Transverse colon (tissue), 4 donors: ENCODE data around the gene P3H4.

ENCODE experiments used
- CTCF ChIP-seq, 5 experiments: fragments of 200-600 bp in 3 of 5; fragments of 450-650 bp in 2 of 5; sonication (generic) in 3 of 5; IDR thresholded peaks; 1 replicate in 2 of 5; 2 replicates in 3 of 5; pipeline ENCODE4 v1.5.1; 2016 to 2017; ENCODE audit warnings: antibody characterized with exemption in 5 of 5, inconsistent platforms in 3 of 5, mild to moderate bottlenecking in 2 of 5, moderate library complexity in 1 of 5
- EP300 ChIP-seq: sonication (generic); formaldehyde crosslinking; IDR thresholded peaks from one replicate; pipeline ENCODE4 v1.6.1; 2017; ENCODE audit warnings: antibody characterized with exemption, low read depth
- POLR2A ChIP-seq: fragments of 450-650 bp; IDR thresholded peaks from one replicate; pipeline ENCODE4 v1.6.1; 2016; ENCODE audit warnings: antibody characterized with exemption, mild to moderate bottlenecking, moderate library complexity
- POLR2AphosphoS5 ChIP-seq, 3 donors: sonication (generic); formaldehyde crosslinking; IDR thresholded peaks; one replicate each; pipeline ENCODE4 v1.6.1; 2016; ENCODE audit warnings: antibody characterized with exemption in 3 of 3

GRCh38 chr17:41800601-41801373 lies 11.0 kb downstream of the P3H4 start:
- TF ChIP-seq POLR2A (peak; percentile 23), POLR2AphosphoS5 (IDR thresholded peaks at IDR 0.05) (peak; percentile 29 to 65 (median 50)), CTCF (IDR thresholded peaks at IDR 0.05) (no peak), EP300 (peak; percentile 36)
